BLaER1 (cell line): Measurements from ENCODE around the gene TRRAP.

Experiments
- H3K27ac ChIP-seq: shearing (Covaris generic); formaldehyde crosslinking; 2 replicates; pipeline ENCODE4 v1.8.1; 2022
- H3K27me3 ChIP-seq: shearing (Covaris generic); formaldehyde crosslinking; 2 replicates; pipeline ENCODE4 v1.8.1; 2022
- H3K36me3 ChIP-seq: shearing (Covaris generic); formaldehyde crosslinking; 2 replicates; pipeline ENCODE4 v1.8.1; 2022
- H3K4me1 ChIP-seq: shearing (Covaris generic); formaldehyde crosslinking; 2 replicates; pipeline ENCODE4 v1.8.1; 2022
- H3K4me2 ChIP-seq: shearing (Covaris generic); formaldehyde crosslinking; 2 replicates; pipeline ENCODE4 v1.8.1; 2022
- H3K4me3 ChIP-seq: shearing (Covaris generic); formaldehyde crosslinking; 2 replicates; pipeline ENCODE4 v1.8.1; 2022
- H3K9ac ChIP-seq: shearing (Covaris generic); formaldehyde crosslinking; 2 replicates; pipeline ENCODE4 v1.8.1; 2022
- H3K9me3 ChIP-seq: shearing (Covaris generic); formaldehyde crosslinking; 2 replicates; pipeline ENCODE4 v1.8.1; 2022
- H4K20me1 ChIP-seq: shearing (Covaris generic); formaldehyde crosslinking; 2 replicates; pipeline ENCODE4 v1.8.1; 2022
- Cebpa-rat ChIP-seq: shearing (Covaris generic); IDR thresholded peaks from 2 replicates; pipeline ENCODE4 v1.8.1; 2022

Gene TRRAP

DNA sequence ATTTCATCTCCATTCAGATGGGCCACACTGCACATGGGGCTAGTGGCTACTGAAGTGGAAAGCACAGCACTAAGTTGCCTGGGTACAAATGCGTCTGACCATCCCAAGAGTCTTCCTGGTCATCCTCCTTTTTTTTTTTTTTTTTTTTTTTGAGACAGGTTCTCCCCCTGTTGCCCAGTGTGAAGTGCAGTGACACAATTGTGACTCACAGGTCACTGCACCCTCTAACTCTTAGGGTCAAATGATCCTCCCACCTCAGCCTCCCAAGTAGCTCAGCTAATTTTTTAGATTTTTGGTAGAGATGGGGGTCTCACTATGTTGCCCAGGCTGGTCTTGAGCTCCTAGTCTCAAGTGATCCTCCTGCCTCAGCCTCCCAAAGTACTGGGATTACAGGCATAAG is 3.4 kb upstream of the TRRAP start:
- Histone ChIP-seq H3K9ac (no peak overlapping the region), H3K4me3 (no peak overlapping the region), H3K9me3 (no peaks in the 10 kb centered on the region), H3K4me1 (peaks cover 36% of the 10 kb centered on the region), H3K36me3 (no peaks in the 10 kb centered on the region), H3K27me3 (peaks cover under 1% of the 10 kb centered on the region; the same call in 1 of the 2 replicates), H3K27ac (no peak overlapping the region), H4K20me1 (peaks cover 11% of the 10 kb centered on the region), H3K4me2 (no peak overlapping the region)
- TF ChIP-seq Cebpa-rat, result no peak

DNA sequence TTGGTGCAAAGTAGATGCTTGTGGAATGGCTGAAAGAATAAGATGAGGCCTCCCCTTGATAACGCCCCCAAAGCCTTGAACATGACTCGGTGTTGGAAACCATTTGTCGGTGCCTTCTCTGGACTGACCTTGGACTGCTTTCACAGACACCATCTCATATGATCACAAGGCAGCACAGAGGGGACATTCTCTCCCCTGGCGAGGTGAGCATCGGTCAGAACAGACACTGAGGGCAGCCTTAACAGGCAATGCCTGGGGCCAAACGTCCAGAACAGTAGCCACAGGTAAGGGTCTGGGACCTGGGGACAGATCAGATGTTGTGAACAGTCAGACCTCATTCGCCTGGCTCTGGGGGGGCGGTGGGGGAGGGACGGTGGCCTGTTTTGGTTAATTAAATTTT is 2.8 kb upstream of the TRRAP start:
- Histone ChIP-seq H3K4me2 (no peak overlapping the region), H4K20me1 (peaks cover 16% of the 10 kb centered on the region), H3K9ac (no peak overlapping the region), H3K4me3 (no peak overlapping the region), H3K27ac (no peak overlapping the region), H3K4me1 (peaks cover 39% of the 10 kb centered on the region), H3K27me3 (no peaks in the 10 kb centered on the region), H3K36me3 (peaks cover under 1% of the 10 kb centered on the region; the same call in 1 of the 2 replicates), H3K9me3 (no peaks in the 10 kb centered on the region)
- no peak for TF ChIP-seq Cebpa-rat

DNA sequence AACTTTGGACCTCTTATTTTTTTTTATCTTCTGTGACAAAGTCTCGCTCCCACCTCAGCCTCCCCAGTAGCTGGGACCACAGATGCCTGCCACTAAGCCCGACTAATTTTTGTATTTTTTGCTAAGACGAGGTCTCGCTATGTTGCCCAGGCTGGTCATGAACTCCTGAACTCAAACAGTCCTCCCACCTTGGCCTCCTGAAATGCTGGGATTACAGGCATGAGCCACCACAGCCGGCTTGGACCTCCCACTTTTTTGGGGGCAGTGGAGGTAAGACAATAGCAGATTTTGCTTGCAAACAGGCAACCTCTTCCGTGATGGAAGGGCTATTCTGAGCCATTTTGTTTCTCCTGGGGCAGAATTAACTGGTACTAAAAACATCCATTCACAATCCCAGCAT is 1.2 kb upstream of the TRRAP start:
- Histone ChIP-seq H3K4me3 (no peak overlapping the region), H3K9ac (no peak overlapping the region), H4K20me1 (peaks cover 30% of the 10 kb centered on the region), H3K36me3 (peaks cover 17% of the 10 kb centered on the region), H3K4me1 (peaks cover 29% of the 10 kb centered on the region), H3K27me3 (no peaks in the 10 kb centered on the region), H3K27ac (no peak overlapping the region), H3K4me2 (no peak overlapping the region), H3K9me3 (no peaks in the 10 kb centered on the region)
- no peak for TF ChIP-seq Cebpa-rat

DNA sequence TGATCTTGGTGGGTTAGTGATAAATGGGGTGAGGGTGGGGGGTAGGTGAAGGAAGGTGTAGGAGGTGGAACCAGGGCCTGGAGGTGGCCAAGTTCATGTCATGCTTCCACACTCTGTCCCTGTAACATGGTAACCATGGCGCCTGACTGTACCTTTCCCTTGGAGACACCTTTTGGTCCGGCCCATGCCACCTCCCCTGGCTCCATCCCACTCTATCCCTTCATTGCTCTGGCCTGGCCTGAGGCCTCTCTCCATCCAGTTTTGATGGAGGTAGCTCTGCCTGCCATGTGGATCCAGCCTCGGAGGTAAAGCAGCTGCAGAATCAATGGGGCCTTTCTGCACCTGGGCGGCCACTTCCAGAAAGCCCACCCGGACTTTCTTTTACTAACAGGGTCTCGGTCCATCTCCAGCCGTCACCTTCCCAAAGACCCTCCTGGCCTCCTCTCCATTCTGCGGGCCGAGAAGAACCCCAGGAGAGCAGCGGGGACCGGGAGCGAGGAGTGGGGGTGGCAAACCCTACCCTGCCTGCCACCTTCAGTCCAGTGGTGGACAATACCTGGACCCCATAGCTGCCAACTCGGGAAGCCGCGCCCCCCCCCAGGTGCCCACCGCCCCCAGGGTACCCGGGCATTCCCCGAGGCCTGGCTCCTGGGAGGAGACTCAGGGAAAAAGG is 504 bp upstream of the TRRAP start:
- H3K9ac ChIP-seq, result peak overlapping the region; percentile 99
- peak overlapping the region; percentile 99 for H3K27ac ChIP-seq
- H3K4me1 ChIP-seq, result peaks cover 28% of the 10 kb centered on the region

DNA sequence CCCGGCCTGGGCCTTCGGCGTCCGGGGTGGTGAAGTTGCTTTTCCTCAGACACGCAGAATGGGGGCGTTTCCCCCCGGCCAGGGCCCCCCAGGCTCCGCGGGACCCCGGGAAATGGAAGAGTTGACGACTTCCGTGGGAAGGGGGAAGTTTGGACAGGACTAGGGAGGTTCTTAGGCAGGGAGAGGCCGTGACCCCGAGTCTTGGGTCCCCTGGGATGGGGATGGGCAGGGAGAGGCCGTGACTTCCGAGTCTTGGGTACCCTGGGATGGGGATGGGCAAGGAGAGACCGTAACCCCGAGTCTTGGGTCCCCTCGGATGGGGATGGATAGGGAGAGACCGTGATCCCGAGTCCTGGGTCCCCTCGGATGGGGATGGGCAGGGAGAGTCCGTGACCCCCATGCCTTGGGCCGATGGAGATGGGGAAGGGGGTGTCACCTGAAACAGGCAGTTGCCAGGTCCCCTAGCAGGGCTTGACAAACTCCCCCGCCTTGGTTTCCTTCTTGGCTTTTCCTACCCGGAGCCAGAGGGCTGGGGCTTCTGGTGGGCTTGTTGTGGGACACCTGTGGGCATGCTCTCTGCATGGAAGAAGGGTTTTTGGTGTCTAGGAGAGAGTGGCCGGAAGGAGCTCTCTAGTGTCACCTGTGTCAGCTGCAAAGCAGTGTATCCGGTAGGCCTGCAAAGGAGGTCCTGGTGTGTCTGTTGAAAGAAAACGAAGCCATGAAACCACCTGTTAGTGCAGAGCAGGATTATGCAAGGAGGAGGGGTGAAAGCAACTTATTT is 1.1 kb downstream of the TRRAP start:
- no peak for TF ChIP-seq Cebpa-rat
- Histone ChIP-seq H4K20me1 (peaks cover 53% of the 10 kb centered on the region), H3K27ac (peak overlapping the region; percentile 99)

More for the DNA sequence above, 504 bp upstream of the TRRAP start:
- TF ChIP-seq Cebpa-rat, result no peak
- no peaks in the 10 kb centered on the region for H3K27me3 ChIP-seq
- no peaks in the 10 kb centered on the region for H3K9me3 ChIP-seq
- H3K36me3 ChIP-seq, result peaks cover 24% of the 10 kb centered on the region
- H3K4me3 ChIP-seq, result peak overlapping the region; percentile 99
- H4K20me1 ChIP-seq, result peaks cover 37% of the 10 kb centered on the region
- H3K4me2 ChIP-seq, result peak overlapping the region; percentile 86

DNA sequence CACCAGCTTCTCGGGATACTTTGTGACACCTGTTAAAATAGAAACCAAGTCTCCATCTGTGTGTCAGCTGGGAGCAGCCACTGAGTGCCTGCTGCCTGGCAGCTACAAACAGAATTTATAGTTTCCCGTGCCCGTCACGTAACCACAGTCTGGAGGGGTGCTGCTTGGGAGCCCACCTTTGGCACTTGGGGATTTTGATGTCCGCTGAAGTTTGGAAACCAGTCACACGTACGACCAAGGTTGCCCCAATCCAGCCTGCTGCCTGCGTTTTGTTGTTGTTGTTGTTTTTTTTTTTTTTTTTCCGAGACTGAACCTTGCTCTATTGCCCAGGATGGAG is 1.6 kb downstream of the TRRAP start:
- Histone ChIP-seq H3K4me2 (peak overlapping the region; percentile 97), H3K27me3 (no peaks in the 10 kb centered on the region), H3K36me3 (peaks cover 45% of the 10 kb centered on the region), H3K4me3 (peak overlapping the region; percentile 99), H4K20me1 (peaks cover 58% of the 10 kb centered on the region), H3K27ac (peak overlapping the region; percentile 99; the same call in 1 of the 2 replicates), H3K9me3 (no peaks in the 10 kb centered on the region), H3K9ac (peak overlapping the region; percentile 99), H3K4me1 (peaks cover 30% of the 10 kb centered on the region)
- no peak for TF ChIP-seq Cebpa-rat

More for the DNA sequence above, 1.1 kb downstream of the TRRAP start:
- no peaks in the 10 kb centered on the region for H3K27me3 ChIP-seq
- peaks cover 40% of the 10 kb centered on the region for H3K36me3 ChIP-seq
- peak overlapping the region; percentile 99 for H3K9ac ChIP-seq
- H3K4me1 ChIP-seq, result peaks cover 30% of the 10 kb centered on the region
- no peaks in the 10 kb centered on the region for H3K9me3 ChIP-seq
- peak overlapping the region; percentile 99 for H3K4me3 ChIP-seq
- peak overlapping the region; percentile 97 for H3K4me2 ChIP-seq

DNA sequence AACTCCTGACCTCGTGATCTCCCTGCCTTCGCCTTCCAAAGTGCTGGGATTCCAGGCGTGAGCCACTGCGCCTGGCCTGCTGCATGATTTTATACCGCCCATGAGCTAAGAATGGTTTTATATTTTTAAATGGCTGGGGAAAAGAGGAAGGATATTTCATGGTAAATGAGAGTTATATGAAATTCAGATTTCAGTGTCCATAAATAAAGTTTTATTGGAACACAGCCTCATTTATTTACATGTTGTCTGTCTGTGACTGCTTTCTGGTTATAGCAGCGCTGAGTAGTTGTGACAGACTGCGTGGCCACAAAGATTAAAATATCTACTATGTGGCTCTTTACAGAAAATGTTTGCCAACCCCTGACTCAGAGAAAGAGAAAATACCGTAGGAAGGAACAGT is 2.2 kb downstream of the TRRAP start:
- peaks cover 64% of the 10 kb centered on the region for H4K20me1 ChIP-seq
- H3K9me3 ChIP-seq, result no peaks in the 10 kb centered on the region
- no peak overlapping the region for H3K4me3 ChIP-seq
- peaks cover 30% of the 10 kb centered on the region for H3K4me1 ChIP-seq
- H3K27me3 ChIP-seq, result no peaks in the 10 kb centered on the region
- H3K4me2 ChIP-seq, result peak overlapping the region; percentile 97
- no peak overlapping the region for H3K27ac ChIP-seq
- peaks cover 51% of the 10 kb centered on the region for H3K36me3 ChIP-seq
- H3K9ac ChIP-seq, result peak overlapping the region; percentile 99; the same call in 1 of the 2 replicates
- no peak for TF ChIP-seq Cebpa-rat

DNA sequence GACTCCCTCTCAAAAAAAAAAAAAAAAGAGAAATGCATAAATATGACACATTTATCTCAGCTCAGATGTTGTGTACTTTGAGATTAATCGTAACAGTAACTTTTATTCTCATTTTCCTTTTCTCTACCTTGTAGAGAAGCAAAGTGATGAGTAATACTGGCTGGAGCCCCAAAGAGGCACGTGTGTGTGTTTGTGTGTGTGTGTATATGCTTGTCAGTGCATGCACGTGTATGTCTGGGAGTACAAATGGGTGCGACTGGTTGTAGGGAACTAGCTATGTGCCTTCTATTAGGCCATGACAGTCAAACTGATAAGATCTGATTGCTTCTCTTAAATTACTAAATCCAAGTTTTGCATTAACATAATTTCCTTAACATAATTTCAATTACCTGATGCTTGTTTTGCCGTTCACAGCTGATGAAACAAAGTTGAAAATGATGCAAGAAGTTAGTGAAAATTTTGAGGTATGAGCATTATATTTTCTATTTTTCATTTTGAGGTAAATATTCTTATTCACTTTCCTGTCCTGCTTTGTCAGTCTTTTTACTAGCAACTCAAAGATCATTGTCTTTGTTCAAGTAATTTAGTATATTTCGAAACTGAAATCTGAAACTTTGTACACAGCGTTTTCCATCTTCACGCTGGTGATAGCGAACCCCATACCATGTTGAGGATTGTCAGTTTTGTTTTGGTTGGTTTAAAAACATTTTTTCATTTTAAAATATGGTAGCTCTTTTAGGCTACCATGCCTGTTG is 3.4 kb downstream of the TRRAP start:
- Histone ChIP-seq H3K36me3 (peaks cover 60% of the 10 kb centered on the region), H3K4me1 (peaks cover 30% of the 10 kb centered on the region), H3K4me2 (no peak overlapping the region), H3K27me3 (no peaks in the 10 kb centered on the region), H3K4me3 (no peak overlapping the region), H4K20me1 (peaks cover 72% of the 10 kb centered on the region), H3K27ac (no peak overlapping the region), H3K9me3 (no peaks in the 10 kb centered on the region), H3K9ac (no peak overlapping the region)
- no peak for TF ChIP-seq Cebpa-rat

DNA sequence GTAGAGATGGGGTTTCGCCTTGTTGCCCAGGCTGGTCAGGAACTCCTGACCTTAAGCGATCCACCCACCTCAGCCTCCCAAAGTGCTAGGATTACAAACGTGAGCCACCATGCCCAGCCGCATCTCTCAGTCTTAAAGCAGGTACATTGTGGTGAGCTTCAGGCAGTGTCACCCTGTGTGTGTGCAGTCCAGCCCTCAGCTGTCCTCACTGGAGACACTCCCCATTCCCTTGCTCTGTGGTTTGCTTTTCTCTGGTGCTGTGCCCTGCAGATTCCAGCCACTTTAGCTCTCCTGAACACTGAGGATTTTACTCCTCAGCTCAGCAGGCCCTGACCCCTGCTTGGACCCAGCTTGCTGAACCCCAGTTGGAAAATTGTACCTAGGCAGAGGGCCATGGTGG is 6.1 kb downstream of the TRRAP start:
- no peak overlapping the region for H3K27ac ChIP-seq
- H3K4me2 ChIP-seq, result peak overlapping the region; percentile 3; the same call in 1 of the 2 replicates
- H3K27me3 ChIP-seq, result no peaks in the 10 kb centered on the region
- peaks cover 87% of the 10 kb centered on the region for H3K36me3 ChIP-seq
- TF ChIP-seq Cebpa-rat, result no peak
- peaks cover 93% of the 10 kb centered on the region for H4K20me1 ChIP-seq
- 0 out of 2 replicates have a peak overlapping the region, but pooled peaks have one; percentile 18 for H3K9ac ChIP-seq
- H3K4me3 ChIP-seq, result no peak overlapping the region
- H3K4me1 ChIP-seq, result peaks cover 24% of the 10 kb centered on the region
- H3K9me3 ChIP-seq, result no peaks in the 10 kb centered on the region

DNA sequence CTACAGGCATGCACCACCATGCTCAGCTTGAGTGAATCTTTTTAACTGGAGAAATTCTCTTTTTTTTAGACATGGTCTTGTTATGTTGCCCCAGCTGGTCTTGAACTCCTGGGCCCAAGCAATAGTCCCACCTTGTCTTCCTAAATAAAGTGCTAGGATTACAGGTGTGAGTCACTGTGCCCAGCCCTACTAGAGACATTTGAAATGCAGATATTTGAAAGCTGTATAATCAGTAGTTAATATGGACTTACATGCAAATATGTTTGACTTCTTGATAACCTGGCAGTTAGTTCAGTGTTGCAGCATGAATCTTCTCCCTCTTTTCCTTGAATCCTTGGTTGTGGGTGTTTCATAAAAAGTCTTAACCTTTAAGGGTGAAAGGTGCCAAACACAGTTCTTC is 8.7 kb downstream of the TRRAP start:
- no peaks in the 10 kb centered on the region for H3K27me3 ChIP-seq
- H3K4me1 ChIP-seq, result peaks cover 10% of the 10 kb centered on the region
- no peak overlapping the region for H3K27ac ChIP-seq
- H4K20me1 ChIP-seq, result peaks cover 84% of the 10 kb centered on the region
- H3K36me3 ChIP-seq, result peaks cover 97% of the 10 kb centered on the region
- H3K4me2 ChIP-seq, result no peak overlapping the region
- no peak overlapping the region for H3K4me3 ChIP-seq
- no peaks in the 10 kb centered on the region for H3K9me3 ChIP-seq
- no peak overlapping the region for H3K9ac ChIP-seq
- TF ChIP-seq Cebpa-rat, result no peak
